Chondrocyte (in vitro differentiated cells): Measurements from ENCODE around the gene CCDC12. TPM values are rescaled to one million over a fixed set of nuclear protein-coding genes. Genes with fewer than 3 reads are reported as not detected.

Experiments used
- DNase-seq: peaks from one replicate; pipeline ENCODE4 v3.0.0; 2021; ENCODE audit warnings: mixed read lengths, low spot score
- H3K27ac Mint-ChIP-seq: one replicate; pipeline ENCODE4 v1.8.0; 2021; ENCODE audit warnings: mild to moderate bottlenecking, moderate library complexity, mixed read lengths; ENCODE audit not compliant: unreplicated experiment
- H3K27me3 Mint-ChIP-seq: 2 replicates; pipeline ENCODE4 v1.8.0; 2021; ENCODE audit warnings: low read depth, mixed read lengths
- H3K36me3 Mint-ChIP-seq: 2 replicates; pipeline ENCODE4 v1.8.0; 2021; ENCODE audit warnings: low read depth, mixed read lengths
- H3K4me1 Mint-ChIP-seq: 2 replicates; pipeline ENCODE4 v1.8.0; 2021; ENCODE audit warnings: low read depth, mild to moderate bottlenecking, mixed read lengths
- H3K4me3 Mint-ChIP-seq: one replicate; pipeline ENCODE4 v1.8.0; 2021; ENCODE audit warnings: mild to moderate bottlenecking, moderate library complexity, mixed read lengths; ENCODE audit not compliant: unreplicated experiment
- H3K9me3 Mint-ChIP-seq: 2 replicates; pipeline ENCODE4 v1.8.0; 2021; ENCODE audit warnings: low read depth, mixed read lengths
- CTCF ChIP-seq: fragments of 200-600 bp; sonication (generic); IDR thresholded peaks from 2 replicates; pipeline ENCODE4 v1.5.0; 2021; ENCODE audit warnings: antibody characterized with exemption, mild to moderate bottlenecking, moderate library complexity
- total RNA-seq: library from RNA; stranded (reverse); gene quantifications from 3 replicates; pipeline ENCODE4 v1.2.1, GENCODE V29; 2021

Gene CCDC12
- total RNA-seq, 1 donor from 2014 or later, result 21.8 TPM

- no peak for DNase-seq
- no peak for TF ChIP-seq CTCF
- no peaks in the 10 kb centered on the region for H3K27me3 Mint-ChIP-seq
- peaks cover 14% of the 10 kb centered on the region for H3K4me1 Mint-ChIP-seq
- H3K9me3 Mint-ChIP-seq, result peaks cover 4% of the 10 kb centered on the region
- H3K4me3 Mint-ChIP-seq, result no peak overlapping the region
- peaks cover 32% of the 10 kb centered on the region for H3K36me3 Mint-ChIP-seq
- H3K27ac Mint-ChIP-seq, result no peak overlapping the region
These were observed 58.3 kb downstream of the CCDC12 start for GRCh38 chr3:46918202-46918601.

- no peak for TF ChIP-seq CTCF
- no peak overlapping the region for H3K27ac Mint-ChIP-seq
- no peaks in the 10 kb centered on the region for H3K27me3 Mint-ChIP-seq
- H3K9me3 Mint-ChIP-seq, result peaks cover 4% of the 10 kb centered on the region
- peaks cover 14% of the 10 kb centered on the region for H3K4me1 Mint-ChIP-seq
- no peak overlapping the region for H3K4me3 Mint-ChIP-seq
- peaks cover 29% of the 10 kb centered on the region for H3K36me3 Mint-ChIP-seq
- no peak for DNase-seq
These were observed 59.3 kb downstream of the CCDC12 start for GRCh38 chr3:46917257-46917656.

GRCh38 chr3:46916799-46917198 lies 59.7 kb downstream of the CCDC12 start:
- peaks cover 29% of the 10 kb centered on the region for H3K36me3 Mint-ChIP-seq
- H3K27ac Mint-ChIP-seq, result no peak overlapping the region
- H3K9me3 Mint-ChIP-seq, result peaks cover 4% of the 10 kb centered on the region
- H3K4me3 Mint-ChIP-seq, result no peak overlapping the region
- peaks cover 14% of the 10 kb centered on the region for H3K4me1 Mint-ChIP-seq
- no peak for TF ChIP-seq CTCF
- no peaks in the 10 kb centered on the region for H3K27me3 Mint-ChIP-seq
- DNase-seq, result no peak

GRCh38 chr3:46916278-46916677 lies 60.3 kb downstream of the CCDC12 start:
- no peak overlapping the region for H3K27ac Mint-ChIP-seq
- peaks cover 14% of the 10 kb centered on the region for H3K4me1 Mint-ChIP-seq
- DNase-seq, result no peak
- peaks cover 26% of the 10 kb centered on the region for H3K36me3 Mint-ChIP-seq
- peaks cover 4% of the 10 kb centered on the region for H3K9me3 Mint-ChIP-seq
- no peak for TF ChIP-seq CTCF
- H3K27me3 Mint-ChIP-seq, result no peaks in the 10 kb centered on the region
- no peak overlapping the region for H3K4me3 Mint-ChIP-seq

GRCh38 chr3:46915297-46915822 lies 61.2 kb downstream of the CCDC12 start:
- Mint-ChIP-seq H3K27me3 (no peaks in the 10 kb centered on the region), H3K4me1 (peaks cover 14% of the 10 kb centered on the region), H3K27ac (no peak overlapping the region), H3K4me3 (no peak overlapping the region), H3K36me3 (peaks cover 24% of the 10 kb centered on the region), H3K9me3 (peaks cover 4% of the 10 kb centered on the region)
- no peak for TF ChIP-seq CTCF
- peak; percentile 15 for DNase-seq
